GM18951 (cell line): ENCODE results near the gene SFR1.
"Not testable (repeated sequence)": the region's sequence is repeated elsewhere in the genome, so short reads cannot be mapped to it uniquely, and the experiment has no call there.

Experiments used
- POLR2A ChIP-seq: IDR thresholded peaks from 4 replicates; pipeline ENCODE4 v1.6.1; 2011; ENCODE audit warnings: mild to moderate bottlenecking; ENCODE audit not compliant: insufficient read length, insufficient read depth; ENCODE audit errors: extremely low read depth
- in situ Hi-C: fragments of 300-500 bp; cut with MboI; formaldehyde crosslinking; loops from one replicate; pipeline ENCODE4 v1.12.0; 2022; ENCODE audit warnings: low sequenced_read_pairs, mixed read lengths, inconsistent platforms; ENCODE audit not compliant: unreplicated experiment

SFR1 gene

DNA sequence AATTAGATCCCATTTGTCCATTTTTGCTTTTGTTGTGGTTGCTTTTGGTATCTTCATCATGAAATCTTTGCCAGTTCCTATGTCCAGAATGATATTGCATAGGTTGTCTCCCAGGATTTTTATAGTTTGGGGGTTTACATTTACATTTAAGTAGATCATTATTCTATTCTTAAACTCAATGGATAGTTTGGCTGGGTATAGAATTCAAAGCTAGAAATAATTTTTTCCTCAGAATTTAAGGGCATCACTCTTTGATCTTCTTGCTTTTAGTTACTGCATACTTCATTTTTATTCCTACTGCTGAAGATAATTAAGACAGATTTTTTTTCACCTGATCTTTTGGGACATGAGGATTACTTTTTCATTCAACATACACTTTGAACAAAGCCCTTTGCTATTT lies 29.8 kb downstream of the SFR1 start:
- in situ Hi-C loops = no loop called here
- no peak for TF ChIP-seq POLR2A

DNA sequence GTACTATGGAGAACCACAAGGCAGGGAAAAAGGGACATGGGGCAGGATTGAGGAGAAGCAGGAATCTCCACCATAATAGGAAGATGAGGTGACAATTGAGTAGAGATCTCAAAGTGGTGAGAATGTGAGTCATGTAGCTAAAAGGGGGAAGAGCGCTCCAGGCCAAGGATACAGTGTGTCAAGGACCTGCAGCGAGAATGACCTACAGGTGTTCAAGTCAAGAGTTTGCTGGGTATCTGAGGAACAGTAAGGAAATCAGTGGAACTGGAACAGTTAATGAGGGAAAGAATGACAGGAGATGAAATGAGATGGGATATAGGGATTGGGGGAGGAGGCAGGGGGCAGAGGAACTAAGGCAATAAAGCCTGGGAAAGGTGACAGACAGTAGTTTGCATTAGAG lies 33.6 kb downstream of the SFR1 start:
- in situ Hi-C loops = no loop called here
- TF ChIP-seq POLR2A = no peak

DNA sequence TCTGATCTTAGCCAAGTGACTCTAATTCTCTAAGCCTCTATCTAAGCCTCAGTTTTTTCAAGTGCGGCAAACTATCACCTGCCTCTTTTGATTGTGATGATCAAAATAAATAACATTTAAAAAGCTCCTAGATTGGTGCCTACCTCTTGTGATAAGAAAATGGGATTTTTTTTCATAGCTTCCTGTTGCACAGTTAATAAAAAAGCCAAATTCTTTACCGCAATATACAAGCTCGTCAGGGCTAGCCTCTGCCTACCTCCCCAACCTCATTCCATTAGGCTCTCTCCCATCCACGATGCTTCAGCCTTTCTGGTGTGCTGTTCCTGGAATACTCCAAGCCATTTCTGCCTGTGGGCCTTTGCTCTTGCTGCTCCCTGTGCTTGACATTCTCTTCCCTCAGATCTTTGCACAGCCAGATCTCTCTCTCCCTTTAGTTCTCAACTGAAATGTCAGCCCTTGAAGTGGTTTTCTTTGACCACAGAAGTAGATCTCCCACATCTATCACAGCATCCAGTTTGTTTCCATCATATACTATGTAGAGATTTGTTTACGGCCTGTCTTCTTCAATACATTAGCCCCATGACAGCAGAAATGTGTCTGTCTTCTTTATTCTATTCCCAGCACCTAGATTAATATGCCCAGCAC lies 48.8 kb downstream of the SFR1 start:
- in situ Hi-C loops = no loop called here
- TF ChIP-seq POLR2A = no peak

DNA sequence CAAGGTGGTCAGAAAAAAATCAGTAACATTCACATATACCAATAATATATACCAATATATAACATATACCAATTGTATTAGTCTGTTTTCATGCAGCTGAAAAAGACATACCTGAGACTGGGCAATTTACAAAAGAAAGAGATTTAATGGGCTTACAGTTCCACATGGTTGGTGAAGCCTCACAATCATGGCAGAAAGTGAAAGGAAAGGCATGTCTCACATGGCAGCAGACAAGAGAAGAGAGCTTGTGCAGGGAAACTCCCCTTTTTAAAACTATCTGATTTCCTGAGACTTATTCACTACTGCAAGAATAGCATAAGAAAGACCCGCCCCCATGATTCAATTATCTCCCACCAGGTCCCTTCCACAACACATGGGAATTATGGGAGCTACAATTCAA lies 52.2 kb downstream of the SFR1 start:
- in situ Hi-C loops = not testable (repeated sequence)
